Neural cell (in vitro differentiated cells): ENCODE measurements around the gene MCL1. TPM values are rescaled to one million over a fixed set of nuclear protein-coding genes. Genes with fewer than 3 reads are reported as not detected.

Experiments used
- H2AFZ ChIP-seq: fragments of 200-600, 300-800 bp; sonication (generic), shearing (Covaris generic); 2 replicates; pipeline ENCODE4 v1.6.0; 2014; ENCODE audit warnings: low read depth, mild to moderate bottlenecking, antibody characterized with exemption, low read length, moderate library complexity
- H3F3A ChIP-seq: fragments of 200-600 bp; shearing (Covaris generic); 2 replicates; pipeline ENCODE4 v1.6.1; 2016; ENCODE audit warnings: mild to moderate bottlenecking, moderate library complexity, mixed read lengths, antibody characterized with exemption, low read length; ENCODE audit not compliant: insufficient read depth, poor library complexity, severe bottlenecking
- H3K27ac ChIP-seq: fragments of 200-600, 300-800 bp; sonication (generic), shearing (Covaris generic); 2 replicates; pipeline ENCODE4 v1.5.1; 2014; ENCODE audit warnings: mild to moderate bottlenecking, low read length, moderate library complexity
- H3K27me3 ChIP-seq: fragments of 300-800, 200-600 bp; sonication (generic), shearing (Covaris generic); 2 replicates; pipeline ENCODE4 v1.6.0; 2014; ENCODE audit warnings: mild to moderate bottlenecking, low read depth, low read length, moderate library complexity; ENCODE audit not compliant: insufficient read depth
- H3K36me3 ChIP-seq: fragments of 300-800, 200-600 bp; sonication (generic), shearing (Covaris generic); 2 replicates; pipeline ENCODE4 v1.5.1; 2014; ENCODE audit warnings: mild to moderate bottlenecking, antibody characterized with exemption, low read length, moderate library complexity; ENCODE audit not compliant: insufficient read depth
- H3K4me2 ChIP-seq: fragments of 300-800, 200-600 bp; sonication (generic), shearing (Covaris generic); 2 replicates; pipeline ENCODE4 v1.6.0; 2014; ENCODE audit warnings: mild to moderate bottlenecking, low read length
- H3K4me3 ChIP-seq: fragments of 300-800, 200-600 bp; sonication (generic), shearing (Covaris generic); 2 replicates; pipeline ENCODE4 v1.5.1; 2014; ENCODE audit warnings: mild to moderate bottlenecking, low read length, moderate library complexity
- H3K79me2 ChIP-seq: fragments of 200-600 bp; shearing (Covaris generic); replicated peaks from 2 replicates; pipeline ENCODE4 v1.6.0; 2014; ENCODE audit warnings: mild to moderate bottlenecking, low read length, moderate library complexity; ENCODE audit not compliant: insufficient read depth
- H3K9ac ChIP-seq: fragments of 300-800, 200-600 bp; sonication (generic), shearing (Covaris generic); 2 replicates; pipeline ENCODE4 v1.6.1; 2016; ENCODE audit warnings: mild to moderate bottlenecking, low read length, mixed read lengths
- H3K9me2 ChIP-seq: fragments of 200-600 bp; shearing (Covaris generic); 2 replicates; pipeline ENCODE4 v1.6.1; 2016; ENCODE audit warnings: mild to moderate bottlenecking, low read length, mixed read lengths; ENCODE audit not compliant: insufficient read depth
- H3K9me3 ChIP-seq: fragments of 200-600, 300-800 bp; sonication (generic), shearing (Covaris generic); 2 replicates; pipeline ENCODE4 v1.6.1; 2016; ENCODE audit warnings: mild to moderate bottlenecking, mixed run types, low read length, moderate library complexity, mixed read lengths
- H4K20me1 ChIP-seq: fragments of 200-600 bp; shearing (Covaris generic); 2 replicates; pipeline ENCODE4 v1.6.1; 2016; ENCODE audit warnings: mild to moderate bottlenecking, mixed run types; ENCODE audit not compliant: insufficient read depth
- CTCF ChIP-seq: fragments of 450-650 bp; IDR thresholded peaks from 2 replicates; pipeline ENCODE4 v1.5.1; 2014; ENCODE audit warnings: antibody characterized with exemption, mild to moderate bottlenecking, moderate library complexity; ENCODE audit not compliant: poor library complexity, severe bottlenecking
- EP300 ChIP-seq: fragments of 450-650 bp; conservative IDR thresholded peaks from 2 replicates; pipeline ENCODE4 v1.6.1; 2014; ENCODE audit warnings: antibody characterized with exemption, mild to moderate bottlenecking, moderate library complexity; ENCODE audit not compliant: poor library complexity, severe bottlenecking
- EZH2 ChIP-seq: fragments of 200-600, 300-800 bp; shearing (Covaris generic), sonication (generic); IDR thresholded peaks from 2 replicates; pipeline ENCODE4 v1.6.1; 2014; ENCODE audit warnings: antibody characterized with exemption, low read length, borderline replicate concordance, mild to moderate bottlenecking; ENCODE audit not compliant: insufficient read depth, poor library complexity, severe bottlenecking
- MXI1 ChIP-seq: fragments of 450-650 bp; conservative IDR thresholded peaks from 2 replicates; pipeline ENCODE4 v1.6.1; 2014; ENCODE audit warnings: antibody characterized with exemption, mild to moderate bottlenecking; ENCODE audit not compliant: poor library complexity, severe bottlenecking
- RAD21 ChIP-seq: fragments of 450-650 bp; conservative IDR thresholded peaks from 2 replicates; pipeline ENCODE4 v1.6.1; 2014; ENCODE audit warnings: antibody characterized with exemption, mild to moderate bottlenecking, moderate library complexity
- REST ChIP-seq: IDR thresholded peaks from 2 replicates; pipeline ENCODE4 v1.6.1; 2012; ENCODE audit warnings: borderline replicate concordance
- TAF1 ChIP-seq: IDR thresholded peaks from 2 replicates; pipeline ENCODE4 v1.6.1; 2012; ENCODE audit warnings: low read depth
- polyA plus RNA-seq: library from polyadenylated mRNA; depleted of rRNA; stranded (reverse); fragments of >200 nt; gene quantifications from 2 replicates; pipeline ENCODE4 v1.2.3, GENCODE V29; 2014

MCL1 gene
- polyA plus RNA-seq, 1 donor from 2014 or later, result 171 TPM

DNA sequence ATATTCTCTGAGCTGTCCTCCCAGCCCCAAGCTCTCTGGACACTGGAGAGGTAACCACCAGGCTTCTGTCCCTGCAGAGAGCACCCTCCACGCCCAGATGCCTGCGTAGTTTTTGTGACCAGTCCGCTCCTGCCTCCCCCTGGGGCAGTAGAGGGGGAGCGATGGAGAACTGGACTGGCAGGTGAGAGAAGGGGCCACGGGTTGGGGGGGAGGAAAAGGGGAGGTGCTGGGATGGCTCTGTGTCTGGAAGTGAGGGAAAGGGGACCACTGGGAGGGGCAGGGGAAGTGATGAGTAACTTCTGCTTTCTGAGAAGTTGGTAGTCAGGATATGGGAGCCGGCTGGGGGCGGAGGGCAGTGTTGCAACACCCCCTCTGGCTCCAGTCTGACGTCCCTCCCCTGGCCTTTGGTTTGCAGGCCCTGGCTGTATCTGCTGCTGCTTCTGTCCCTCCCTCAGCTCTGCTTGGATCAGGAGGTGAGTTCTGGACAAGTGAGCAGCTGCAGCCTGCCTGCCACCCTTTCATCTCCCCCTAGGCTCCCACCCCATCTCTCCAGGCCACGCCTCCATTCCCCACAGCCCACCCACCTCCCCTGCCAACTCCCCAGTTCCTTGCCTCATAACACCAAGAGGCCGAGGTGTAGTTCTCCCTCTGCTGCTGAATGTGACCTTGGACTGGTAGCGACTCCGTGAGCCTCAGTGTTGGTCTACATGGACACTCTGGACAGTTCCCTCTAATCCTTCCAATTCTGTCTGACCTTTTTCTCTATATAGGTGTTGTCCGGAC, 27.1 kb downstream of the MCL1 start:
- Histone ChIP-seq H3K36me3 (no peaks in the 10 kb centered on the region), H3K4me2 (no peak overlapping the region), H3K27ac (no peak overlapping the region)

GRCh38 chr1:150551784-150552127, 27.7 kb downstream of the MCL1 start:
- H3K36me3 ChIP-seq, result no peaks in the 10 kb centered on the region
- H3K4me2 ChIP-seq, result no peak overlapping the region
- no peaks in the 10 kb centered on the region for H4K20me1 ChIP-seq
- H2AFZ ChIP-seq, result no peak overlapping the region
- H3F3A ChIP-seq, result no peaks in the 10 kb centered on the region
- no peaks in the 10 kb centered on the region for H3K79me2 ChIP-seq
- H3K27me3 ChIP-seq, result peaks cover 12% of the 10 kb centered on the region
- TF ChIP-seq TAF1, result no peak
- TF ChIP-seq EZH2, result no peak
- TF ChIP-seq RAD21, result no peak
- TF ChIP-seq MXI1, result no peak
- no peak overlapping the region for H3K9ac ChIP-seq
- H3K9me3 ChIP-seq, result no peaks in the 10 kb centered on the region
- H3K27ac ChIP-seq, result no peak overlapping the region
- no peak overlapping the region for H3K4me3 ChIP-seq
- H3K9me2 ChIP-seq, result no peaks in the 10 kb centered on the region

More for the DNA sequence above, 27.1 kb downstream of the MCL1 start:
- Histone ChIP-seq H3F3A (no peaks in the 10 kb centered on the region), H3K27me3 (peaks cover 12% of the 10 kb centered on the region), H3K9me3 (no peaks in the 10 kb centered on the region), H3K4me3 (no peak overlapping the region), H3K9me2 (no peaks in the 10 kb centered on the region), H3K9ac (no peak overlapping the region), H2AFZ (no peak overlapping the region), H4K20me1 (no peaks in the 10 kb centered on the region), H3K79me2 (no peaks in the 10 kb centered on the region)
- TF ChIP-seq EZH2 (no peak), EP300 (no peak), REST (no peak), CTCF (no peak), MXI1 (no peak)
